GM21786 (cell line): ENCODE results near the gene SLC12A5.

Experiments
- ATAC-seq: cut with Tn5 transposase; IDR thresholded peaks from one replicate; pipeline ENCODE4 v1.9.1; 2021; ENCODE audit not compliant: unreplicated experiment

The SLC12A5 gene

DNA sequence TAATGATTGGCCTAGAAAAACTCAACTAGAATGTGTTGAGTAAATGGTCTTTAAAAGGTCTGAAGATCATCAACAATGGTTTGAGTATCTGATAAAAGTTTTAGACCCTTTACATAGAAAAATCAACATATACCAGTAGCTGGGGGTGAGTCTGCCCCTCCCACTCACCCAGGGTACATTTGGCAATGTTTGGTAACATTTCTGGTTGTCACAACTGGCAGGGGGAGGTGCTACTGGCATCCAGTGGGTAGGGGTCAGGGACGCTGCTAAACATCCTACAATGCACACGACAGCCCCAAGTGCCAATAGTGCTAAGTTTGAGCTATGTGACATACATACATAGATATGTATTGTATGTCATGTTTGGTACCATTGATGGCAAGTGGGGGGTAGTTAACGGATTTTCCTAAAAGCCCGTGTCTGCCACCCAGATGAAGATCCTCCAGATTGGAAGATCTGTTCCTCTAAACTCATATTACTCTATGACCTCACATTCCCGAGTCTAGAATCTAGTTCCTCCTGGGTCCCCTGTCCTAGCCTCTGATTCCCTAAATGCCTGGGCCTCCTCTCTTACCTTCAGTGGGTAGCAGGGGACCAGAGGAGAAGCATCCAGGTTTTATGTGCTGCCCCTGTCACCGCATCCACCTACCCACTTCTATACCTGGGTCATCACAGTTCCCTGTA lies 22.9 kb upstream of the SLC12A5 start:
- ATAC-seq, result no peak

DNA sequence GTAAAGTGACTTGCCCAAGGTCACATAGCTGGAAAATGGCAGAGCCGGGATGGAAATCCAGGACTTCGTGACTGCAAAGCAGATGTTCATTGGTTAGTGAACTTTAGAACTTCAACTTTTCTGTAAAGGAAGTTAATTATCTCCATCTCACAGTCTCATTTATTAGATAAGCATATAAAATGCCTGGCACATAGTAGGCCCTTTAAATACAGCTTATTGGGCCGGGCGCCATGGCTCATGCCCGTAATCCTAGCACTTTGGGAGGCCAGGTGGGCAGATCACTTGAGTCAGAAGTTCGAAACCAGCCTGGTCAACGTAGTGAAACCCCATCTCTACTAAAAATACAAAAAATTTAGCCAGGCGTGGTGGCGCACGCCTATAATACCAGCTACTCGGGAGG lies 22.1 kb upstream of the SLC12A5 start:
- no peak for ATAC-seq

DNA sequence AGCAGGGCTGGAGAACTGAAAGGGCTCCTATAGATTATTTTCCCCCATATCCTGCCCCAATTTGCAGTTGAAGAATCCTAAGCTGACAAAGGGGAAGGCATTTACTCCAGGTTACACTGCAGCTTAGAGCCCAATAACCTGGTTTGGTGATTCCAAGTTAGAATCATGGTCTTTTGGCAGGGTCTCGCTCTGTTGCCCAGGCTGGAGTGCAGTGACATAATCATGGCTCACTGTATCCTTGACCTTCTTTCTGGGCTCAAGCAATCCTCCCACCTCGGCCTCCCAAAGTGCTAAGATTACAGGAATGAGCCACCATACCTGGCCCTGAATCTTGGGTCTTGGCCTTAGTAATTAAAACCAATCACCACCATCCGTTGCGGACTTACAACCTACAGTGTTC lies 21.3 kb upstream of the SLC12A5 start:
- ATAC-seq, result no peak

DNA sequence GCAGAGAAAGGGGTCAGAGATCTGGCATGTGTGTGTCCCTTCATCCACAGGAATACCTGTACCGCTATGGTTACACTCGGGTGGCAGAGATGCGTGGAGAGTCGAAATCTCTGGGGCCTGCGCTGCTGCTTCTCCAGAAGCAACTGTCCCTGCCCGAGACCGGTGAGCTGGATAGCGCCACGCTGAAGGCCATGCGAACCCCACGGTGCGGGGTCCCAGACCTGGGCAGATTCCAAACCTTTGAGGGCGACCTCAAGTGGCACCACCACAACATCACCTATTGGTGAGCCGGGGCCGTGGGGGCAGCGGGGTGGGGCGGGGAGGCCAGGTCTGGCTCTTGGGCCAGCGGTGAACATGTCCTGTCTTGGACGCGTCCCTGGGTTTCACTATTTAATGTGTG lies 19.2 kb upstream of the SLC12A5 start:
- ATAC-seq, result no peak

DNA sequence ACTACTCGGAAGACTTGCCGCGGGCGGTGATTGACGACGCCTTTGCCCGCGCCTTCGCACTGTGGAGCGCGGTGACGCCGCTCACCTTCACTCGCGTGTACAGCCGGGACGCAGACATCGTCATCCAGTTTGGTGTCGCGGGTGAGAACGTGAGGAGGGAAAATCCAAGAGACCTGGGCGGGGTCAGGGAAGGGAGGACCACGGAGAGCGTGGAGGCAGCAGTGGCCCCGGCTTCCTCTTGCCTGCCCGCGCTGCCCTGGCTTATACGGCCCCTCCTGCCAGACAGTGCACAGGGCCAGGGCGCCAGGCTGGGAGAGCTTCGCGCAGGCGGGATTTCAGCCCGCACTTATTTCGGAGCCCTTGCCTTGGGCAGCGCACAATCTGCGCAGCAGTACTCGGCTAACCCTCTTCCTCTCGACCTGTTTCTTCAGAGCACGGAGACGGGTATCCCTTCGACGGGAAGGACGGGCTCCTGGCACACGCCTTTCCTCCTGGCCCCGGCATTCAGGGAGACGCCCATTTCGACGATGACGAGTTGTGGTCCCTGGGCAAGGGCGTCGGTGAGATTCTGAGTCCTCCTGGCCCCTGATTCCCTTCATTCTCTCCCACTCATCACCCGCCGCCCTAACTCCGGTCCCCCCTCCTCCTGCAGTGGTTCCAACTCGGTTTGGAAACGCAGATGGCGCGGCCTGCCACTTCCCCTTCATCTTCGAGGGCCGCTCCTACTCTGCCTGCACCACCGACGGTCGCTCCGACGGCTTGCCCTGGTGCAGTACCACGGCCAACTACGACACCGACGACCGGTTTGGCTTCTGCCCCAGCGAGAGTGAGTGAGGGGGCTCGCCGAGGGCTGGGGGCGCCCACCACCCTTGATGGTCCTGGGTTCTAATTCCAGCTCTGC lies 18.3 kb upstream of the SLC12A5 start:
- no peak for ATAC-seq

DNA sequence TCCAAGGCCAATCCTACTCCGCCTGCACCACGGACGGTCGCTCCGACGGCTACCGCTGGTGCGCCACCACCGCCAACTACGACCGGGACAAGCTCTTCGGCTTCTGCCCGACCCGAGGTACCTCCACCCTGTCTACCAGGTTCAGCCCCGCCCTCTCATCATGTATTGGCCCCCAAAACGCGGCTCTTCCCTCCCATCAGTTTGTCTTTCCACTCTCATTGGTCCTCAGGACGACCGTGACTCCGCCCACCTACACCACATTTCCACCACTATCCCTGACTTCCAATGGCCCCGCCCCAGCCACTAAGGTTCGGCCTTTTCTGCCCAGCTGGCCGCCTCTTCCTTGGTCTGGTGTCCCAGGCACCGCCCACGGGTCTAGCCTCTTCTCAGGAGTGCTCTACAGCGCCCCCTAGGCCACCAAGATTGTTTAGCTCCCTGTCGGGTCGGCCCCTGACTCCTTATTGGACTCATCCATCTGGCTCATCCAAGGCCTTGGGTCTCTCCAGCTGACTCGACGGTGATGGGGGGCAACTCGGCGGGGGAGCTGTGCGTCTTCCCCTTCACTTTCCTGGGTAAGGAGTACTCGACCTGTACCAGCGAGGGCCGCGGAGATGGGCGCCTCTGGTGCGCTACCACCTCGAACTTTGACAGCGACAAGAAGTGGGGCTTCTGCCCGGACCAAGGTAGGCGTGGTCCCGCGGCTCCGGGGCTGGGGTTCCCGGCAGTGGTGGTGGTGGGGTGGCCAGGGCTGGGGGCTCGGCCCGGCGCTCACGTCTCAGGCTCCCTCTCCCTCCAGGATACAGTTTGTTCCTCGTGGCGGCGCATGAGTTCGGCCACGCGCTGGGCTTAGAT lies 17.2 kb upstream of the SLC12A5 start:
- ATAC-seq, result no peak

DNA sequence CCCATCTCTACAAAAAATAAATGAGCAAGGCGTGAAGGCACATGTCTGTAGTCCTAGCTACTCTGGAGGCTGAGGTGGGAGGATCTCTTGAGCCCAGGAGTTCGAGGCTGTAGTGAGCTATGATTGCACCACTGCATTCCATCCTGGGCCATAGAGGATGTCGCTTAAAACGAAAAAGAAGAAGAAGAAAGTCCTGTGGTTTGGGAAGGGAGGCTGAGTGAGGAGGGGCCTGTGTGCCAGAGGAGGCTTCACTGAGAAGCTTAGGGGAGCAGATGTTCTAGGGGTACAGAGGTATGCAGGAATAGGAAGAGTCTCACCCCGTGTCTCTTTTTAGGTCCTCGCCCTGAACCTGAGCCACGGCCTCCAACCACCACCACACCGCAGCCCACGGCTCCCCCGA lies 16.1 kb upstream of the SLC12A5 start:
- no peak for ATAC-seq

DNA sequence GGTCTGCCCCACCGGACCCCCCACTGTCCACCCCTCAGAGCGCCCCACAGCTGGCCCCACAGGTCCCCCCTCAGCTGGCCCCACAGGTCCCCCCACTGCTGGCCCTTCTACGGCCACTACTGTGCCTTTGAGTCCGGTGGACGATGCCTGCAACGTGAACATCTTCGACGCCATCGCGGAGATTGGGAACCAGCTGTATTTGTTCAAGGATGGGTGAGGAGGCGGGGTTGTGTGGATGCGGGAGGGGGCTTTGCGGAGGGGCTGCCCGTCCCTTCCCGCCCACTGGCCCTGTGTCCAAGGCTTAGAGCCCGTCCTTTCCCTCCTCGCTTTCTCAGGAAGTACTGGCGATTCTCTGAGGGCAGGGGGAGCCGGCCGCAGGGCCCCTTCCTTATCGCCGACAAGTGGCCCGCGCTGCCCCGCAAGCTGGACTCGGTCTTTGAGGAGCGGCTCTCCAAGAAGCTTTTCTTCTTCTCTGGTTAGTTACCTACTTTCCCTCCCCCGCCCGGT lies 15.6 kb upstream of the SLC12A5 start:
- no peak for ATAC-seq

DNA sequence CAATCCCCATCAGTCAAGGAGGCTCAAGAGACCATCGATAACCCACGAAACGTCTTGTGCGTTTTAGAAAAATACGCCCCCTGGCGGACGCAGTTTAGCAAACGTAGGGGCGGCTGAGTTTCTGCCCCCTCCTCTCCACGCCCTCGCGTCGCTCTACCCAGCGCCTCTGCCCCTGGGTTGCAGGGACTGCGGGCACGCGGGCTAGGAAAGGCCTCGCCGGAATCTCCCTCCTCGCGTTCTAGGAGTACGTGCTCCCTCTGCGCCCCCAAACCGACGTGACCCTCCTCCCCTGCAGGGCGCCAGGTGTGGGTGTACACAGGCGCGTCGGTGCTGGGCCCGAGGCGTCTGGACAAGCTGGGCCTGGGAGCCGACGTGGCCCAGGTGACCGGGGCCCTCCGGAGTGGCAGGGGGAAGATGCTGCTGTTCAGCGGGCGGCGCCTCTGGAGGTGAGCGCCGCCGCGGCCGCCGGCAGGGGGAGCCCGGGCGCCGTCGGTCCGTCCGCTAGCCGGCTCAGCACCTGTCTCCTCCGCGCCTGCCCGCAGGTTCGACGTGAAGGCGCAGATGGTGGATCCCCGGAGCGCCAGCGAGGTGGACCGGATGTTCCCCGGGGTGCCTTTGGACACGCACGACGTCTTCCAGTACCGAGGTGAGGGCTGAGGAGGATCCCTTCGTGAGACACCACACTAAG lies 15.0 kb upstream of the SLC12A5 start:
- ATAC-seq, result peak; percentile 57

DNA sequence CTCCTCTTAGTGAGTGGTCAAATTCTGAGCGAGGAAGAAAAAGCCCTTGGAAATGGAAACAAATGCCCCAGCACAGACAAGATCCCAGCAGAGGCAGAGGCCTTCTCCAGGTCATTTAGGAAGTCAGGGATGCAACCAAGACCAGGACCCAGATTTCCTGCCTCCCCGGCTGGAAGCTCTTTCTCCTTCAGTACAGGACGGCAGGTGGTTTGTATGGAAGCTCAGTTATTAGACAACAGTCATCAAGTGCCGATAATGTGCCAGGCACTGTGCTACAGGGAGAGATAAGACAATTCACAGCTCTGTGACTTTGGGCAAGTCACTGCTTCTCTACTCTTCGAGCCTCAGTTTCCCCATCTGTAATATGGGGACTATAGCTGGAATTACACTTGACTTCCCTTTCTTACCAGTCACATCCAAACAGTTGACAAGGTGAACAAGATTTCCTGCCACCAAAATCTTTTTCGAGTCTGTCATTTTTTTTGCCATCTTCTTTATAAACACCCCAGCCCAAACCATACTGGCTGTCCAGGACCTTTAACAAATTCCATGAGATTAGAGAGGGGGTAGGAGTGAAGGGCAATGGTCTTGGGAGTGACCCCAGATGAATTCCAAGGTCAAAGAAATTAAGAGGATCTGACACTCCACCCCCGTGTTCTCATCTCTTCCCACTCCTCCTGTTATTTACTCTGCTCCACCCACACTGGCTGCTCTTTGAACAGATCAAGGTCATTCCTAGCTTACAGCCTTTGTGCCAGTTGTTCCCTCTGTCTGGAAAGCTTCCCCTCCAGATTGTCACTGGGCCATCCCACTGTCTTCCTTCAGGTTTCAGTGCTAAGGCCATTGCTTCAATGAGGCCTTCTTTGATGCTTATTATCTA lies 14.3 kb upstream of the SLC12A5 start:
- no peak for ATAC-seq

DNA sequence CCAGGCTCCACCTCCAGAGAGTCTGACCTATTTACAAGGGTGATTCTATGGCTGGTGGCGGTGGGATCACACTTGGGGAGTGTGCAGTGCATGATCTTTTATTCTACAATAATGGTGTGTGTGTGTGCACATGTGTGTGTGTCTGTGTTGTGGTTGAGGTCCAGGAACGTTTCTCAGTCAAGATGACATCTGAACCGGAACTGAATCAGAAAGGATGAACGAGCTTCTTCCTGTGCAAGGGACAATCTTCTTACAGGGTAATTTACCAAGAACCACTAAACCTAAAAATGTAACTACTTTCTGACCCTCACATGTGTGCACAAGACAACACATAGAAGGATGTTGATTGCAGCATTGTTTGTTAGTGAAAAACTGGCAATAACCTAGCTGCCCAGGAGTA lies 11.7 kb upstream of the SLC12A5 start:
- ATAC-seq, result no peak

DNA sequence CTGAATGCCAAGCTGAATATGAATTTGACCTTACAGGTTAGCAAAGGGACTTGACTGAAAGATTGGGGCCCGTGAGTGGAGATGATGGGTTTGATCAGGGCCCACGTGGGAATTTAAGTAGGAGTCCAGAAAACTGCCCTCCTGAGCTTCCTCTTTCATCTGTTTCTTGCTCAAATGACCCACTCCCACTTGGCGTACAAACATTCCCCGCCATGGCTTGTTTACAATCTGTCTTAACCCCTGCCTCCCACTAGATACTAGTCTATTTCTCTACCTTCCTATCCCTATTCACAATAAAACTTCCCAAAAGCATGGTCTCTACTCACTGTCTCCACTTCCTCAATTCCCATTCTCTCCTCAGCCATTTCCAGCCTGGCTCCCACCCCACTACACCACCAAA lies 10.9 kb upstream of the SLC12A5 start:
- ATAC-seq, result no peak

DNA sequence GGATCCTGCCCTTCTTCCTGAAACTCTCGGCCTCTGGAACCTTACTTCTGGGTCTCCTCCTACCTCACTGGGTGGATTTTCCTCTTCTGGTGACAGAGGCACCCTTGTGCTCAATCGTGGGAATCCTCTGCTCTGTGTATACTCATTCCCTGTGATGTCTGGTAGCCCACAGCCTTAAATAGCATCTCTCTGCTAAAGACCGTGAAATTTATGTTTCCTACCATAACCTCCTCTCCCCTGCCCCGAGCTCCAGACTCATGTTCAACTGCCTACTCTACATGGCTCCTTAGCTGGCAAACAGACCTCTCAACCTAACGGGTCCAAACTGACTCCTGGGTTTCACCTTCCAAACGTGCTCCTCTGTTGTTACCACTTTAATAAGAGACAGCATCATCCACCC lies 10.4 kb upstream of the SLC12A5 start:
- ATAC-seq, result no peak

DNA sequence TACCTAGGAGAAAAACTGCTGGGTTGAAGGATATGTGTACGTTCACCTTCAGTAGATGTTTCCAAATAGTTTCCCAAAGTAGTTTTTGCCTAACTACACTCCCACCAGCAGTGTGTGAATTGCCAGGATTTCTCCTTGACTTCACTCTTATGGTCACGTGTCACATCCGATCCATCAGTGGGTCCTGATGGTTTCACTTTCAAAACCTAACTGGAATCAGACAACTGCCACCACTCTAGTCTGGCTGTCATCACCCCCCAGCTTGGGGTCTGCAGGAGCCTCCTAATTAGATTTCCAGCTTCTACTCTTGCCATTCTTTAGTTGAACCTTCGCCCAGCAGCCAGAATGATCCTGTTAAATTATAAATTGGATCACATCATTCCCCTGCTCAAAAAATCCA lies 8.5 kb upstream of the SLC12A5 start:
- no peak for ATAC-seq

DNA sequence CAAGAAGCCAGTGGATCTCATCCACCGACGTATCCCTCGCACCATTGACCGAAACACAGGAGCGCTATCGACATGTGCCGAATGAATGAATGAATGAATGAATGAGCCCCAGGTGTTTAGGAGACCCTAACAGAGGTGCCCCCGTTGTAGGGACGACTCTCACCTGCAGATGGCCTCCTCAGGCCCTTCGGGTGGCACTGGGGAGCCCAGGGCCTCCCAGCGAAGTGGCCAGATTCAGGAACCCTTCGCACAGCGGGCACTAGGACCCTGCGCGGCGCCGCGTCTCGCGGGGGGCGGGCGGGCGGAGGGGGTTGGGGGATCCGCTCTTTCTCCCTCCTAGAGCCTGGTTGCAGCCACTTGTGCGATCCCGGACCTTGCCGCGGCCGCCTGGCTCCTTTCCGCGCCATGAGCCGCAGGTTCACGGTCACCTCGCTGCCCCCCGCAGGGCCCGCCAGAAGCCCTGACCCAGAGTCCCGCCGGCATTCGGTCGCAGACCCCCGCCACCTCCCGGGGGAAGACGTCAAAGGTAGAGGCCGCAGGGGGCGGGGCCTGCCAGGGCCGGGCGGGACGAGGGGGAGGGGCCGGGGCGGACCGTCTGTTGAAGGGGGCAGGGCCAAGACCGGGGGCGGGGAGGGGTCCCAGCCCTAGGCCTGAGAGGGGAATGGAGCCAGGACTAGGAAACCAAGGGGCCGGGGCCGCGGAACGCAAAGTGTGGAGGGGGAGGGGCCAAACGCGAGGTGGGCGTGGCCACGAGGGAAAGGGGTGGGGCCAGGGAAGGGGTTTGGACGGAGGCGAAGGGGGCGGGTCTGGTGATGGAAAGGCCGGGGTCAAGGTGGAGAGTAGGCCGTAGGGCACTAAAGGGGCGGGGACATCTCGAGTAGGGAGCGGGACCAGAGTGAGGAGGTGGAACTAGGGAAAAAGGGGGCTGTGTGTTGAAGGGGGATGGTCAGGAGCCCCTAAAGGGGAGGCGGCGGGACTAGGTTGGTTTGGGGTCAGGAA lies 7.4 kb upstream of the SLC12A5 start:
- ATAC-seq, result no peak

DNA sequence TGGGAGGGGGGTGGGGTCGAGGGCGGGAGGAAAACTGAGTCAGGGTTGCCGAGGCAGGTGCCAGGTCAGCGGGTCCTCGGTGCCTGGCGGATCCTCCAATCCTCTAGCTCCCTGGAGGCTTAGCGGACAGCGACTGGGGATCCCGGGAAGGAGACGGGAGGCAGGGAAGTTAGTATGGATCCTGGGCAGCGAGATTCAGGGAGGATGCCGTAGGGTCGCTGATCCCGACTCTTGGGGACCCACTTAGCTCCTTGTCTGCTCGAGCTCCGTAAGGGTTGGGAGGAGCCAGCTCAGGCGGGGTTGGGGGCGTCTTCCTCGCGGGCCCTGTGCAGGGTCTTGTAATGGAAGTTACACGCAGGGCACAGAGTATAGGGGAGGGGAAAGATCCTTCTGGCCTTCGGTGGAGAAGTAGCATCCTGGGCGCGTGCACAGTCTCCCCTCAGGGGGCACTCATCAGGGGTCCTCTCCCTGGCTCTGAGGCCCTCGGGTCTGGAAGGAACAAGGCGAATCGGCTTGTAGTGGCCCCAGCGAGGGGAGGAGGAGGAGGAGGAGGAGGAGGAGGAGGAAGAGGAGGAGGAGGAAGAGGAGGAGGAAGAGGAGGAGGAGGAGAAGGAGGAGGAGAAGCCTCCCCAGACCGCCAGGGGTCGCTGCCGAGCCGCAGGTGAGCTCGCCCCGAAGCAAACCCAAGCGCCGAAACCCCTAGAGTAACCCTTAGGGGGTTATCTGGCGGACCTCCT lies 6.4 kb upstream of the SLC12A5 start:
- ATAC-seq, result no peak

DNA sequence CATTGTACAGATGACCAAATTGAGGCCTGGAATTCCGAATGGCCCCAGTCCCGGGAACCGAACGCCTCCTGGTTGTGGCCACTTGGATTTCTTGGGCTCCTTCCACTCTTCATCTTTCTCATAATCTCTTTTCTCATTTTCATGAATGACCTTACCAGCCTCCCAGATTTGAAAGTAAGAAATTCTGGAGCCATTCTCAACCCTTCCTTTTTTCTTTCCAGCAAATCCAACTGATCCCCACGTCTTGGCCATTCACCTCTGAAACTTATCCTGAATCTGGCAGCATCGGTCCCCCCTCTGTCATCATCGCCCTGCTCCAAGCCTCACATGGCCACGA lies 5.9 kb upstream of the SLC12A5 start:
- no peak for ATAC-seq

DNA sequence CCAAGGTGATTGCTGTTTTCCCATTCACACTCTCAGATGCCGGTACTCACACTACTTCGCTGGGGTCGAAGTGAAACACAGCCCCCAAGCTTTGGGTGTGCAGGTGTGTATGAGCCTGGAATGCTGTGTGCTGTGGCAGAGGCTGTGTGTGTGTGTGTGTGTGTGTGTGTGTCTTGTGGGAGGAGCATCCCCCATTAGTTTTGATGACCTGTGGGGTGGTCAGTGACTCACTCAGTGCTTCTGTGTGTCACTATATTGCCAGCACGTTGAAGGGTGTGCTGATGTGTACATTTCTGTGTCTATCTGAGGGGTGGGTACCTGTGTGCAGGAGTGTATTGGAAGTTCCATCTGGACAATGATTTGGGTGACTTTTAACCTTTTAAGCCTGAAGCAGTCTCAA lies 5.0 kb upstream of the SLC12A5 start:
- no peak for ATAC-seq
